ENCODE measurements around the gene CADPS2. TPM values are rescaled to one million over a fixed set of nuclear protein-coding genes. Genes with fewer than 3 reads are reported as not detected.

Gene CADPS2
- total and polyA plus RNA-seq, 4 donors: 5.6 to 41.1 (median 11.0) TPM

- TF ChIP-seq HNF4G (IDR thresholded peaks at IDR 0.05) (no peak), CTCF (IDR thresholded peaks at IDR 0.05; ENCODE audit: low read depth, low read length, missing input control) (no peak), TAF1 (conservative IDR thresholded peaks at IDR 0.05) (no peak), YY1 (IDR thresholded peaks at IDR 0.05) (no peak), SP1 (IDR thresholded peaks at IDR 0.05) (no peak), FOXA1 (IDR thresholded peaks at IDR 0.05) (no peak), MAX (IDR thresholded peaks at IDR 0.05) (no peak), RAD21 (IDR thresholded peaks at IDR 0.05) (no peak), HNF4A (conservative IDR thresholded peaks at IDR 0.05) (no peak), JUND (IDR thresholded peaks at IDR 0.05) (no peak), FOXA2 (IDR thresholded peaks at IDR 0.05) (no peak), ZBTB33 (IDR thresholded peaks at IDR 0.05) (no peak), REST (IDR thresholded peaks at IDR 0.05) (no peak)
Observed at GRCh38 chr7:122845286-122845685, 41.0 kb downstream of the CADPS2 start.

GRCh38 chr7:122844191-122844988 lies 41.9 kb downstream of the CADPS2 start:
- no peaks in the 10 kb centered on the region for H3K36me3 ChIP-seq (ENCODE audit: control insufficient read depth in 4 of 4, insufficient read depth in 3 of 4, low read depth in 1 of 4, low read length in 3 of 4)
- no peaks in the 10 kb centered on the region for H3K4me1 ChIP-seq (ENCODE audit: control insufficient read depth in 4 of 4, insufficient read depth in 4 of 4, low read length in 3 of 4)
- no peak overlapping the region for H3K9ac ChIP-seq (ENCODE audit: low read depth in 1 of 2, low read length in 2 of 2)
- TF ChIP-seq ATF3 (IDR thresholded peaks at IDR 0.05) (no peak), MAX (IDR thresholded peaks at IDR 0.05) (no peak), RAD21 (IDR thresholded peaks at IDR 0.05) (no peak)
- H3K27me3 ChIP-seq (ENCODE audit: control insufficient read depth in 4 of 4, insufficient read depth in 4 of 4, low read length in 3 of 4): no peaks in the 10 kb centered on the region
- H3K9me3 ChIP-seq (ENCODE audit: control insufficient read depth in 4 of 4, low read length in 3 of 4): no peaks in the 10 kb centered on the region
- 90% methylated on average over 3 of the region's 3 CpGs for WGBS
- DNase-seq (ENCODE audit: low spot score): no peak
- H3K27ac ChIP-seq (ENCODE audit: low read depth in 1 of 2, low read length in 2 of 2): no peak overlapping the region
- H3K4me3 ChIP-seq (ENCODE audit: low read depth in 1 of 3, low read length in 3 of 3): no peak overlapping the region

More at GRCh38 chr7:122845286-122845685, 41.0 kb downstream of the CADPS2 start:
- Histone ChIP-seq H3K4me1 (ENCODE audit: control insufficient read depth in 4 of 4, insufficient read depth in 4 of 4, low read length in 3 of 4) (no peaks in the 10 kb centered on the region), H3K9ac (ENCODE audit: low read depth in 1 of 2, low read length in 2 of 2) (no peak overlapping the region), H3K36me3 (ENCODE audit: control insufficient read depth in 4 of 4, insufficient read depth in 3 of 4, low read depth in 1 of 4, low read length in 3 of 4) (no peaks in the 10 kb centered on the region), H3K27me3 (ENCODE audit: control insufficient read depth in 4 of 4, insufficient read depth in 4 of 4, low read length in 3 of 4) (no peaks in the 10 kb centered on the region), H3K9me3 (ENCODE audit: control insufficient read depth in 4 of 4, low read length in 3 of 4) (no peaks in the 10 kb centered on the region), H3K4me3 (ENCODE audit: low read depth in 1 of 3, low read length in 3 of 3) (no peak overlapping the region), H3K27ac (ENCODE audit: low read depth in 1 of 2, low read length in 2 of 2) (no peak overlapping the region)
- 93% methylated on average over 3 of the region's 3 CpGs for WGBS
- no peak for DNase-seq (ENCODE audit: low spot score)

Measured in liver (tissue), 9 donors.